ENCODE results near the gene MPPE1.
"Not testable (repeated sequence)": the region's sequence is repeated elsewhere in the genome, so short reads cannot be mapped to it uniquely, and the experiment has no call there.

MPPE1 gene

GRCh38 chr18:11882636-11883035 lies 25.5 kb downstream of the MPPE1 start:
- DNase-seq = no peak

DNA sequence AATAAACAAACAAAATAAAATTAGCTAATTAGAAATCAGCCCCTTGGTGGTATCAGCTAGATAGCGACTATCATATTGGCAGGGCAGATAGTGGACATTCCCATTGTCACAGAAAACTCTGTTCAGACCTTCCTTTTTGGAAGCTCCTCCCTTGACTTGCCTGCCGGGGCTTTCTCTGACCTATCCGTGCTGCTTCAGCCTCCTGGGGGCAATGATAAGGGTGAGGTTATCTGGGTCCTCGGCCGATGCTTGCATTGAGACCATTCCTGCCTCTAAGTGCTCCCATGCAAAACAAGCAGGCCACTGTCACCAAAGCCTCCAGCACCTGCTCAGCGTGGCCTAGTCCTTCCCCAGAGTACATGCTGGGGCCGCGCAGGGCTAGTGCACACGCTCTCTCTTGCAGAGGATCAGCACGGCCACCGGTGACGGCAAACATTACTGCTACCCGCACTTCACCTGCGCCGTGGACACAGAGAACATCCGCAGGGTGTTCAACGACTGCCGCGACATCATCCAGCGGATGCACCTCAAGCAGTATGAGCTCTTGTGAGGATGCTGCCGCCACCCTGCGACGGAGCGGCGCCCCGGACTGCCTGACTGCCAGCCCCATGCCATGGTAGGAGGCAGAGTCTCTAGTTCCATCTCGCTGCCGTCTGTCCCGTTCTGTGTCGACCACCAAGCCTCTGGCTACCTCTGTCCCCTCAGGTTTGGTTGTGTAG lies 27.4 kb downstream of the MPPE1 start:
- no peak for DNase-seq

- DNase-seq = no peak
Observed at GRCh38 chr18:11877497-11878135, 30.5 kb downstream of the MPPE1 start.

DNA sequence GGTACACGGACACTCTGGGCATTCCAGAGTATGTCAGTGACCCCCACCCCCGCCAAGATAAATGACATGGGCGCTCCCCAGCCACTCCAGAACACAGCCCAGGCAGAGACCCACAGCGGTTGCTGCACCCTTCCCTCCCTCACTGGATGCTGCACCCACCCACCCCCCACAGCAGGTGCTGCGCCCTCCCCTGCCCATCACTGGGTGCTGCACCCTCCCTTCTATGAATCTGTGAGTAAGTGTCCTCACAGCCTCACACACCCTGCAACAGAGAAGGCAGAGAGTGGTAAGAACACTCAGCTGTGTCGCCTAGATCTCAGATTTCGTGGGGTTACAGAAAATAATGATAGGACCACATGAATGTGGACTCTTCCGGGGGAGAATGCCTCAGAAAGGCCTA lies 33.4 kb downstream of the MPPE1 start:
- DNase-seq = no peak

DNA sequence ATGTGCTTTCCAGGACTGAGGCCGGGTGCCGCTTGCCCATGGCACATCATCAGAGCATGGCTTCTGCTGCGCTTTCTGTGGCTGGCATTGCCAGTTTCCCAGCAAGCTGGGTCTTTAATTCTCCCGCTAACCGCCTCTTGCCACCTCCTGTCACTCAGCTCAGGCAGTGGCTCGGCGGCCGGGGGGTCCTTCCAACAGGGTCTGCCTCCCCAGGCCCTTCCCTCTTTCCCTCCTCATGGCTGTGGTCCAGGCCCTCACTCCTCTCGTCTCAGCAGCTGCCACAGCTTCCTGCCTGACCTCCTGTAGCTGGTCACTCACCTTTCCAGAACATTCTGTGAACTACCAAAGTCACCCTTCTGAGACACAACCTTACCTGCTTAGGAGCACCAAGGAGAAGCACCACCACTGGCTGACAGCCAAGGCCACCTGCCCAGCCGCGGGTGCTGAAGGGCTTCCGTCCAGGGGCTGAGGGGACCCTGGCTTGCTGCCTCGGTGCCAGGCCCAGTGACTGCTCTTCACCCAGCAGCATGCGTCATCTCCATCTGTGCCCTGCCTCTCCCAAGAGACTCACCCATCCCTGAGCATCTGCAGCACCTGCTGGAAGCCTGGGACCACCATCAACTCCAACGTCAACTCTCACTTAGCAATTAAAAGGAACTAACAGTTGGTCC lies 34.3 kb downstream of the MPPE1 start:
- no peak for DNase-seq

GRCh38 chr18:11872479-11873136 lies 35.5 kb downstream of the MPPE1 start:
- DNase-seq = no peak

DNA sequence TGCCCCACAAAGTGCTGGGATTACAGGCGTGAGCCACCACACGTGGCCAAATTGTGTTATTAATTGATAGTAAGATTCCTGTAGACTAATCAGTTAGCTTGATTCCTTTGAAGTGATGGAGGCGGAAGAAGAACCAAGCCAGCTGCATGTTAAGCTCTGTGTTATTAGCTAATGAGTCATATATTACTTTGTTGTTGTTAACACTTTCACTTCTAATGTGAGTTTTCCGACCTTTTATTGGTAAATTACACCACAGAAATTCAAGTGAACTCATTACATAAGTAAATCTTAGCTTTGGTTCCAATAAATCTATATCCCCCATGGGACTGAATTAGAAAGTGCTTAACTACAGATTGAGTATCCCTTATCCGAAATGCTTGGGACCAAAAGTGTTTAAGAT lies 36.6 kb downstream of the MPPE1 start:
- DNase-seq = no peak

DNA sequence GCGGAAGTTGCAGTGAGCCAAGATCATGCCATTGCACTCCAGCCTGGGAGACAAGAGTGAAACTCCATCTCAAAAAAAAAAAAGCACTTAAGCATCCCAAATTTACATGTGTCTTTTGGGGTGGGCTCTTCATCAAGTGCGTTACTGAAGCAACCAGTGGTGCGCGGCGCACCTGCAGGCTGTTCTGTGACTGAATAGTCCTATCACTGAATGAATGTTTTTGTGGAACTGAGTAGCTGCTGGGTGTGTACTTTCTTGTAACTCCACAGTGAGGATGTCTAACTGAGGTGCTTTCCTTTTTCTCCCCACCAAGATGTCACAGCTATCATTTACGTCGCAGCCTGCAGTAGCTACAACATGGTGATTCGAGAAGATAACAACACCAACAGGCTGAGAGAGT lies 39.9 kb downstream of the MPPE1 start:
- DNase-seq = no peak

DNA sequence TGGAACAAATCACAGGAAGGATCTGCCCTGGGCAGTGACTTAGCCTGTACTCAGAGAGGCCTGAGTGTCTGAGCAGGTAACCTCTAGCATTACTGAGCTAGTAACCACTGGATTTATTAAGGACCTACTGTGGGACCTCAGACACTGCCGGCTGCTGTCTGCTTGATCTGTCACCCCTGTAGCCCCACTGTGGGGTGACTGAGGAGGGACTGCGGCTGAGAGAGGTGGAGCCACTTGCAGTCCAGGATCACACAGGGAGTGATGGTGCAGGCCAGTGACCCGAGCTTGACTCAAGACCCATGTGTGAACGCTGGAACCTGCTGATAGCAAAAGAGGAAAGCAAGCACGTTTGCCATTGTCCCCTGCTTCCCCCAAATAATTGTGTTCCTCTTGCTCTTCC lies 41.4 kb downstream of the MPPE1 start:
- DNase-seq = no peak

DNA sequence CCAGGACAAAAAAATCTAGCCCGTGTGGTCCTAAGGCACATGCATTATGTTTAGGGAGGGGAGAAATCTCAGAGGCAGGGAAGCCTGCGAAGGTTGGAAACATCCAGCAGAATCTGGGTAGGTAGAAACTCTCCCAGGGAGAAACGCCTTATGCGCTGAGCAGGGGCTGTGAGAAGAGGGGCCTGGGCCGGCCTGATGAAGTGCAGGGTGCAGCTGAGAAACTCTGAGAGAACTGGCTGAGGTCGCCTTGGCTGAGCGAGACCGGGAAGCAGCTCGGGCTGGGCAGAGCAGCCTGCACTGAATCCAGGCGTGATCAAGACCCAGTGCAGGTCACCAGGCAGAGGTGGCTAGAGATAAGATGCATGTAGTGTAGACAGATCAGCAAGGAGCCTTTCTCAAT lies 41.8 kb downstream of the MPPE1 start:
- no peak for DNase-seq

GRCh38 chr18:11865071-11865470 lies 43.0 kb downstream of the MPPE1 start:
- no peak for DNase-seq

DNA sequence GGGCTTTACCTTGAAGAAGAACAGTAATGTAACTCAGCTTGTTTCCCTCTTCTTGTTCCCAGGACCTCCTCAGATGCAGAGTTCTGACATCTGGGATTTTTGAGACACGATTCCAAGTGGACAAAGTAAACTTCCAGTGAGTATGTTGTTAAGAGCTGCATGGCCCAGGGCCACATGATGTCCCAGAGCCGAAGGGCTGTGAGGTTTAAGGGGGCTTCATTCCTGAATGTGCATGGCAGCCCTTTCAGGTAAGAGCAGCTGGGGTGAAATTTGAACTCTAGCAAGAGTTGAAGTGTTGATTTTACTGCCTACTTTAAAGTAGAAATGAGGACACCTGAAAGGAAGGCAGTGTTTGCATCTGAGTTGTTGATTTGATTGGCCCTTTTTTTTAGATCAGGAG lies 43.6 kb downstream of the MPPE1 start:
- no peak for DNase-seq

DNA sequence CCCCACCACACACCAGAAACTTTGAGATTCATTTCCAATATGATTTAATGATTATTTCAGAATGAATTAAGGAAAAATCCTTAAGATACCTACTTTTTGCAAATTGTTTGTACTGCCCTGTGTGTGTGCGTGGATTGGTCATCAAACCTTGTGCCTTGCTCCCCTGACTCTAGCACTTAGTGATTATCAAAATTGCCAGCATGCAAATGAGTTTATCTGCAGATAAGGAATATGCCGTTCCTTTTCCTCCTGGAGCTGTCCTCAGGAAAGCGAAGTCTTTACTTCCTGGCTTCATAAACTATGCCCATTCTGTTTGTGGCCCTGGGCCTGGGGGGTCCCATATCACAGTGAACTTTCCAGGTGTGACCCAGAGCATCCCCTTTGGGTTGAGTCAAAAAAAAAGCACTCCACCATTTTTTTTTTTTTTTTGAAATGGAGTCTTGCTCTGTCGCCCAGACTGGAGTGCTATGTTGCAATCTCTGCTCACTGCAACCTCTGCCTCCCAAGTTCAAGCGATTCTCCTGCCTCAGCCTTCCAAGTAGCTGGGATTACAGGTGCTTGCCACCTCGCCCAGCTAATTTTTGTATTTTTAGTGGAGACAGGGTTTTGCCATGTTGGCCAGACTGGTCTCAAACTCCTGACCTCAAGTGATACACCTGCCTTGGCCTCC lies 45.5 kb downstream of the MPPE1 start:
- no peak for DNase-seq

GRCh38 chr18:11861583-11862288 lies 46.4 kb downstream of the MPPE1 start:
- DNase-seq = no peak

- DNase-seq = no peak
Observed at GRCh38 chr18:11860594-11861450, 47.3 kb downstream of the MPPE1 start.

GRCh38 chr18:11859903-11860407 lies 48.2 kb downstream of the MPPE1 start:
- no peak for DNase-seq

DNA sequence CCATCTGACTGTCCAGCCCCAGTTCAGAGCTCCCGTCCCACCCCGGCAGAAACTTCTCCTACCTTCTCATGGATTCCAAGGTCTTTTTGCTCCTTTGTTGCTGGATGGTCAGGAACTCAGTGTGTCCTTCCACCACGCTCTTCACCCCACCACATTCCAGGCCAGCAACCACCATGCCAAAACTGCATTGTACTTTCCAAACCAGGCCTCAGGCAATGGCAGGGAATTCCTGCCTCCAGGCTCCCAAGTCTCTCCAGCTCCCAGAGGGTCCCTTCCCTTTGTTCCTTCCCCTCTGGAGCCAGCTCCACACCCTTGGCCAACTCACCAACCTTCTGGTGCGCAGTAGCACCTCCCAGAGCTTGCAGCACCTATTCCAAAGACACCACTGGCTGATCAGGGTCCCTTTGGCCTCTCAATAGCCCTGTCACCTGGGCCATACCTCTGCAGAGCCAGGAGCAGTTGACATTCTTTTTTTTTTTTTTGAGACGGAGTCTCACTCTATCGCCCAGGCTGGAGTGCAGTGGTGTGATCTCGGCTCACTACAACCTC lies 48.8 kb downstream of the MPPE1 start:
- no peak for DNase-seq

GRCh38 chr18:11857177-11857887 lies 50.8 kb downstream of the MPPE1 start:
- DNase-seq = no peak

DNA sequence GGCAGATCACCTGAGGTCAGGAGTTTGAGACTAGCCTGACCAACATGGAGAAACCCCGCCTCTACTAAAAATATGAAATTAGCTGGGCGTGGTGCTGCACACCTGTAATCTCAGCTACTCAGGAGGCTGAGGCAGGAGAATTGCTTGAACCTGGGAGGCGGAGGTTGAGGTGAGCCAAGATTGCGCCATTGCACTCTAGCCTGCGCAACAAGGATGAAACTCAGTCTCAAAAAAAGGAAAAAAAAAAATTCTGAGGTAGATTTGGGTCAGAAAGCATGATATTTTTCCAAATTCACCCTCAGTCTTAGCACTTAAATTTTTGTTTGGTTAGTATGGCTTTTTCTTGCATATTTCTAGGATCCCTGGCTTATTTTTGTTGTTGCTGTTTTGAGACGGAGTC lies 53.6 kb downstream of the MPPE1 start:
- not testable (repeated sequence) for DNase-seq

- no peak for DNase-seq
Observed at GRCh38 chr18:11851806-11852337, 56.2 kb downstream of the MPPE1 start.
